Ovary (tissue), 3 donors: Measurements from ENCODE around the gene MARCOL.

Experiments used
- EP300 ChIP-seq: sonication (generic); formaldehyde crosslinking; IDR thresholded peaks from one replicate; pipeline ENCODE4 v1.6.1; 2017; ENCODE audit warnings: antibody characterized with exemption
- TF ChIP-seq, protein P1 (sequence below), 3 donors: fragments of 450-650 bp in 2 of 3; fragments of 200-600 bp in 1 of 3; IDR thresholded peaks; one replicate each; pipeline versions ENCODE4 v1.5.1 to v1.8.0; 2016 to 2022; ENCODE audit warnings: antibody characterized with exemption in 3 of 3, mild to moderate bottlenecking in 1 of 3
- donor health status: DM: no; HTN: no; CAD: no.

DNA sequence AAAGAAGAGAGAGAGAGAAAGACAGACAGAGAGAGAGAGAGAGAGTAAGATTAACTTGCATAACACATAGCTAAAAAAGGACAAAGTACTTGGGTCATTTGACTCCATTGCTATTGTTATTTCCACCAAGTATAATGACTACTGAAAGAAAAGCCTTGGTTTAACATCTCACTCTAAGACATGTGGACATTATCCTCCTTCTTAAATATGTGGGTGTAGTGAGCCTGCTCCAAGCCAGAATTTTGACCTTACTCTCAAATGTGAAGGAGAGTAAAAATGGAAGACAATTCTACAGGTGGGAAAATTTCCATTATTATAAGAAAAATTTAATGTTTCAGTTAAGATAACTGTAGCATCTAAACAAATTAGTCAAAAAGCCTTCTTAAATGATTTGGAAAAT is 8.5 kb upstream of the MARCOL start:
- TF ChIP-seq, protein P1, sequence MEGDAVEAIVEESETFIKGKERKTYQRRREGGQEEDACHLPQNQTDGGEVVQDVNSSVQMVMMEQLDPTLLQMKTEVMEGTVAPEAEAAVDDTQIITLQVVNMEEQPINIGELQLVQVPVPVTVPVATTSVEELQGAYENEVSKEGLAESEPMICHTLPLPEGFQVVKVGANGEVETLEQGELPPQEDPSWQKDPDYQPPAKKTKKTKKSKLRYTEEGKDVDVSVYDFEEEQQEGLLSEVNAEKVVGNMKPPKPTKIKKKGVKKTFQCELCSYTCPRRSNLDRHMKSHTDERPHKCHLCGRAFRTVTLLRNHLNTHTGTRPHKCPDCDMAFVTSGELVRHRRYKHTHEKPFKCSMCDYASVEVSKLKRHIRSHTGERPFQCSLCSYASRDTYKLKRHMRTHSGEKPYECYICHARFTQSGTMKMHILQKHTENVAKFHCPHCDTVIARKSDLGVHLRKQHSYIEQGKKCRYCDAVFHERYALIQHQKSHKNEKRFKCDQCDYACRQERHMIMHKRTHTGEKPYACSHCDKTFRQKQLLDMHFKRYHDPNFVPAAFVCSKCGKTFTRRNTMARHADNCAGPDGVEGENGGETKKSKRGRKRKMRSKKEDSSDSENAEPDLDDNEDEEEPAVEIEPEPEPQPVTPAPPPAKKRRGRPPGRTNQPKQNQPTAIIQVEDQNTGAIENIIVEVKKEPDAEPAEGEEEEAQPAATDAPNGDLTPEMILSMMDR (IDR thresholded peaks at IDR 0.05) = no peak
- TF ChIP-seq EP300 = no peak
